HepG2 (cell line): ENCODE results near the gene ITGB5.

Experiments
- BRF2 ChIP-seq: sonication (generic); formaldehyde crosslinking; IDR thresholded peaks from 2 replicates; pipeline ENCODE4 v1.8.1; 2022; ENCODE audit warnings: mild to moderate bottlenecking, missing genetic modification reagents
- DNMT1 ChIP-seq: sonication (generic); formaldehyde crosslinking; IDR thresholded peaks from 2 replicates; pipeline ENCODE4 v1.5.1; 2020; ENCODE audit warnings: mild to moderate bottlenecking, missing genetic modification reagents
- DPF2 ChIP-seq: sonication (generic); formaldehyde crosslinking; IDR thresholded peaks from 2 replicates; pipeline ENCODE4 v1.4.0; 2020; ENCODE audit warnings: mild to moderate bottlenecking, low read depth, missing genetic modification reagents, borderline replicate concordance
- FLYWCH1 ChIP-seq: sonication (generic); formaldehyde crosslinking; IDR thresholded peaks from 2 replicates; pipeline ENCODE4 v1.8.1; 2023; ENCODE audit warnings: mild to moderate bottlenecking, missing genetic modification reagents
- FOXK2 ChIP-seq: fragments of 450-650 bp; IDR thresholded peaks from 2 replicates; pipeline ENCODE4 v1.6.1; 2016
- GLMP ChIP-seq: sonication (generic); formaldehyde crosslinking; IDR thresholded peaks from 2 replicates; pipeline ENCODE4 v1.9.0; 2021; ENCODE audit warnings: missing genetic modification reagents, mild to moderate bottlenecking, borderline replicate concordance
- POLR2A ChIP-seq, 2 experiments: IDR thresholded peaks; 2 replicates each; pipeline ENCODE4 v1.6.1; 2011; ENCODE audit warnings: low read depth in 2 of 2, low read length in 2 of 2, mild to moderate bottlenecking in 1 of 2, moderate library complexity in 1 of 2; ENCODE audit not compliant: insufficient read depth in 1 of 2
- TCF7 ChIP-seq: sonication (generic); IDR thresholded peaks from 2 replicates; pipeline ENCODE4 v1.6.1; 2016; ENCODE audit warnings: antibody characterized with exemption, low read depth
- TF ChIP-seq, protein P1 (sequence below): sonication (generic); formaldehyde crosslinking; IDR thresholded peaks from 2 replicates; pipeline ENCODE4 v1.5.0; 2020; ENCODE audit warnings: mild to moderate bottlenecking, missing genetic modification reagents, moderate library complexity

DNA sequence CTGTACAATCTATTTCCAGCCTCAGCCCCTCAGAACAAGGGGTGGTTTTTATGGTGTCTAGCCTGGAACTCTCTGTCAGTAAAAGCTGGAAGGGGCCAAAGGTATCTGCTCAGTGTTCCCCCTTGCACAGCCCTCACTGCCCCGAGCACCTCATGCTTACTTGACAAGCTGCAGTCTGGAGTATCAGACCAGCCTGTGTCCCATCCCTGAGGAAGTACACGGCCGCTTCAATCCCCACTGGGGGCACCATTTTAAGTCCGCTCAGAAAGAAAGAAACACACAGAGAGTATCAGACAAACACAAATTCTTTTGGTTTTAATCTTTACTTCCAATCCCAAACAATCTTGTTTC lies 124.5 kb downstream of the ITGB5 start:
- TF ChIP-seq BRF2 (no peak), GLMP (CRISPR knock-in tag) (no peak), FLYWCH1 (CRISPR knock-in tag) (no peak), POLR2A (IDR thresholded peaks at IDR 0.05; ENCODE audit: insufficient read depth in 1 of 2, low read depth in 2 of 2, low read length in 2 of 2) (no peak), DNMT1 (CRISPR knock-in tag) (no peak), TCF7 (no peak), FOXK2 (no peak), DPF2 (no peak)
- TF ChIP-seq, protein P1, sequence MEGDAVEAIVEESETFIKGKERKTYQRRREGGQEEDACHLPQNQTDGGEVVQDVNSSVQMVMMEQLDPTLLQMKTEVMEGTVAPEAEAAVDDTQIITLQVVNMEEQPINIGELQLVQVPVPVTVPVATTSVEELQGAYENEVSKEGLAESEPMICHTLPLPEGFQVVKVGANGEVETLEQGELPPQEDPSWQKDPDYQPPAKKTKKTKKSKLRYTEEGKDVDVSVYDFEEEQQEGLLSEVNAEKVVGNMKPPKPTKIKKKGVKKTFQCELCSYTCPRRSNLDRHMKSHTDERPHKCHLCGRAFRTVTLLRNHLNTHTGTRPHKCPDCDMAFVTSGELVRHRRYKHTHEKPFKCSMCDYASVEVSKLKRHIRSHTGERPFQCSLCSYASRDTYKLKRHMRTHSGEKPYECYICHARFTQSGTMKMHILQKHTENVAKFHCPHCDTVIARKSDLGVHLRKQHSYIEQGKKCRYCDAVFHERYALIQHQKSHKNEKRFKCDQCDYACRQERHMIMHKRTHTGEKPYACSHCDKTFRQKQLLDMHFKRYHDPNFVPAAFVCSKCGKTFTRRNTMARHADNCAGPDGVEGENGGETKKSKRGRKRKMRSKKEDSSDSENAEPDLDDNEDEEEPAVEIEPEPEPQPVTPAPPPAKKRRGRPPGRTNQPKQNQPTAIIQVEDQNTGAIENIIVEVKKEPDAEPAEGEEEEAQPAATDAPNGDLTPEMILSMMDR (CRISPR knock-in tag), result no peak
